Ramos (cell line): ENCODE data around the gene MYO10.

Experiments
- in situ Hi-C: fragments of 300-500 bp; cut with MboI; formaldehyde crosslinking; loops from one replicate; pipeline ENCODE4 v1.14.3; 2022; ENCODE audit warnings: low sequenced_read_pairs; ENCODE audit not compliant: unreplicated experiment

MYO10 gene

GRCh38 chr5:16866795-16867576 lies 69.1 kb downstream of the MYO10 start:
- in situ Hi-C loops: no loop called here

- in situ Hi-C loops: no loop called here
These were observed 69.8 kb downstream of the MYO10 start for GRCh38 chr5:16866273-16866672.

- in situ Hi-C loops: no loop called here
These were observed 70.9 kb downstream of the MYO10 start for GRCh38 chr5:16865151-16865550.

- in situ Hi-C loops: no loop called here
These were observed 71.4 kb downstream of the MYO10 start for GRCh38 chr5:16864631-16865131.

- in situ Hi-C loops: no loop called here
These were observed 72.6 kb downstream of the MYO10 start for GRCh38 chr5:16863469-16863946.

- in situ Hi-C loops: no loop called here
These were observed 73.3 kb downstream of the MYO10 start for GRCh38 chr5:16862777-16863176.

- in situ Hi-C loops: no loop called here
These were observed 76.7 kb downstream of the MYO10 start for GRCh38 chr5:16859346-16859745.

- in situ Hi-C loops: no loop called here
These were observed 77.9 kb downstream of the MYO10 start for GRCh38 chr5:16858151-16858550.

GRCh38 chr5:16857635-16858034 lies 78.5 kb downstream of the MYO10 start:
- in situ Hi-C loops: no loop called here

- in situ Hi-C loops: no loop called here
These were observed 79.6 kb downstream of the MYO10 start for GRCh38 chr5:16856531-16856930.

GRCh38 chr5:16855898-16856297 lies 80.2 kb downstream of the MYO10 start:
- in situ Hi-C loops: no loop called here

GRCh38 chr5:16855485-16855884 lies 80.6 kb downstream of the MYO10 start:
- in situ Hi-C loops: no loop called here

- in situ Hi-C loops: no loop called here
These were observed 81.7 kb downstream of the MYO10 start for GRCh38 chr5:16854351-16854750.

- in situ Hi-C loops: no loop called here
These were observed 82.6 kb downstream of the MYO10 start for GRCh38 chr5:16853518-16853917.

GRCh38 chr5:16852251-16853005 lies 83.7 kb downstream of the MYO10 start:
- in situ Hi-C loops: no loop called here

GRCh38 chr5:16849775-16850174 lies 86.3 kb downstream of the MYO10 start:
- in situ Hi-C loops: no loop called here

- in situ Hi-C loops: no loop called here
These were observed 86.9 kb downstream of the MYO10 start for GRCh38 chr5:16849181-16849580.

- in situ Hi-C loops: no loop called here
These were observed 91.1 kb downstream of the MYO10 start for GRCh38 chr5:16844952-16845351.

- in situ Hi-C loops: no loop called here
These were observed 93.2 kb downstream of the MYO10 start for GRCh38 chr5:16842896-16843295.

- in situ Hi-C loops: no loop called here
These were observed 94.7 kb downstream of the MYO10 start for GRCh38 chr5:16841416-16841815.

- in situ Hi-C loops: no loop called here
These were observed 98.8 kb downstream of the MYO10 start for GRCh38 chr5:16837305-16837704.
